Neural progenitor cell (in vitro differentiated cells): ENCODE results near the gene TIMP2. TPM values are rescaled to one million over a fixed set of nuclear protein-coding genes. Genes with fewer than 3 reads are reported as not detected.

Source experiments
- DNase-seq: peaks from one replicate; pipeline ENCODE4 v3.0.0-alpha.2; 2016; ENCODE audit warnings: low spot score
- H2AFZ ChIP-seq: fragments of 200-600 bp; sonication (generic); replicated peaks from 2 replicates; pipeline ENCODE4 v1.6.1; 2016; ENCODE audit warnings: antibody characterized with exemption
- H3F3A ChIP-seq: fragments of 200-600 bp; sonication (generic); 2 replicates; pipeline ENCODE4 v1.6.1; 2016; ENCODE audit warnings: antibody characterized with exemption, low read depth
- H3K27ac ChIP-seq: fragments of 200-600 bp; sonication (generic); 2 replicates; pipeline ENCODE4 v1.5.1; 2016; ENCODE audit warnings: mild to moderate bottlenecking
- H3K27me3 ChIP-seq: fragments of 200-600 bp; sonication (generic); 2 replicates; pipeline ENCODE4 v1.6.1; 2016; ENCODE audit warnings: mild to moderate bottlenecking, moderate library complexity
- H3K36me3 ChIP-seq: fragments of 200-600 bp; sonication (generic); 2 replicates; pipeline ENCODE4 v1.5.1; 2016
- H3K4me1 ChIP-seq: fragments of 200-600 bp; sonication (generic); 2 replicates; pipeline ENCODE4 v1.6.1; 2016; ENCODE audit warnings: mixed run types
- H3K4me2 ChIP-seq: fragments of 200-600 bp; sonication (generic); 2 replicates; pipeline ENCODE4 v1.6.1; 2016
- H3K4me3 ChIP-seq: fragments of 200-600 bp; sonication (generic); 2 replicates; pipeline ENCODE4 v1.5.1; 2016
- H3K79me2 ChIP-seq: fragments of 200-600 bp; sonication (generic); 2 replicates; pipeline ENCODE4 v1.6.1; 2016; ENCODE audit warnings: low read depth
- H3K9ac ChIP-seq: fragments of 200-600 bp; sonication (generic); 2 replicates; pipeline ENCODE4 v1.6.1; 2016
- H3K9me3 ChIP-seq: fragments of 200-600 bp; sonication (generic); 2 replicates; pipeline ENCODE4 v1.5.1; 2016; ENCODE audit warnings: low read depth
- H4K20me1 ChIP-seq: fragments of 200-600 bp; sonication (generic); 2 replicates; pipeline ENCODE4 v1.6.1; 2016; ENCODE audit warnings: low read depth
- H3K27ac Mint-ChIP-seq: 3 replicates; pipeline ENCODE4 v1.8.0; 2021; ENCODE audit warnings: mixed read lengths
- H3K27me3 Mint-ChIP-seq: 2 replicates; pipeline ENCODE4 v1.8.0; 2022; ENCODE audit warnings: low read depth, mild to moderate bottlenecking, inconsistent platforms, moderate library complexity, mixed read lengths; ENCODE audit not compliant: insufficient read depth
- H3K36me3 Mint-ChIP-seq: 3 replicates; pipeline ENCODE4 v1.8.0; 2021; ENCODE audit warnings: mixed read lengths
- H3K4me1 Mint-ChIP-seq: 3 replicates; pipeline ENCODE4 v1.8.0; 2021; ENCODE audit warnings: mixed read lengths
- H3K4me3 Mint-ChIP-seq: 3 replicates; pipeline ENCODE4 v1.8.0; 2021; ENCODE audit warnings: mild to moderate bottlenecking, moderate library complexity, mixed read lengths
- H3K9me3 Mint-ChIP-seq: 3 replicates; pipeline ENCODE4 v1.8.0; 2020; ENCODE audit warnings: mixed read lengths
- CTCF ChIP-seq: fragments of 200-600 bp; sonication (generic); IDR thresholded peaks from 2 replicates; pipeline ENCODE4 v1.5.1; 2017; ENCODE audit warnings: antibody characterized with exemption, mild to moderate bottlenecking
- EZH2 ChIP-seq: fragments of 200-600 bp; sonication (generic); IDR thresholded peaks from 2 replicates; pipeline ENCODE4 v1.6.1; 2017; ENCODE audit warnings: antibody characterized with exemption, mild to moderate bottlenecking, moderate library complexity
- EZH2phosphoT487 ChIP-seq: fragments of 200-600 bp; sonication (generic); IDR thresholded peaks from 2 replicates; pipeline ENCODE4 v1.6.1; 2017; ENCODE audit warnings: antibody characterized with exemption
- total RNA-seq: library from RNA; depleted of rRNA; stranded (reverse); fragments of >200 nt; gene quantifications from 2 replicates; pipeline ENCODE4 v1.2.3, GENCODE V29; 2015; ENCODE audit warnings: low replicate concordance

The TIMP2 gene
- total RNA-seq, 1 donor from 2014 or later, result 19.8 TPM

DNA sequence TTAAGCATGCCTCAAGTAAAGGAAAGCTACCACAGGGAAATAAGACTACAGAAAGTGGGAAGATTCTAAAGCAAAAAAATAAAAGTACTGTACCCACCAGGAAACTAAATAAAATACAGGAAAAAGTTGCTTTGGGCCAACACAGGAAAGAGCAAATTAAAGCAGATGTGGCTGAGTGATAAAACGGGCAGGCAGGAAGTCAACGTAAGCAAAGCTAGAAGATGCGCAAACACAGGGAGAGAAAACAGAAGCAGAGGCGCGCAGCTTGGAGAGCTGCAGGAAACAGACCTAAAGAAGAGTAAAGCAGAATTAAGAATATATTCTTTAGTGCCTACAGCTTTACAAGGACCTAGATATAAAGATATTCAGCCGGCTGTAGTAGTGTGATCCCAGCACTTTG lies 106.3 kb downstream of the TIMP2 start:
- H3K27me3 ChIP-seq, result no peaks in the 10 kb centered on the region
- no peak overlapping the region for H3K4me3 ChIP-seq
- H3F3A ChIP-seq, result no peaks in the 10 kb centered on the region
- Mint-ChIP-seq H3K9me3 (no peaks in the 10 kb centered on the region), H3K4me3 (no peak overlapping the region), H3K36me3 (peaks cover 37% of the 10 kb centered on the region), H3K27ac (no peak overlapping the region), H3K4me1 (peaks cover 12% of the 10 kb centered on the region), H3K27me3 (no peaks in the 10 kb centered on the region)
- H3K79me2 ChIP-seq, result peaks cover 3% of the 10 kb centered on the region
- no peak overlapping the region for H3K9ac ChIP-seq
- no peaks in the 10 kb centered on the region for H3K9me3 ChIP-seq
- TF ChIP-seq CTCF (no peak), EZH2 (no peak), EZH2phosphoT487 (no peak)
- peaks cover 10% of the 10 kb centered on the region for H4K20me1 ChIP-seq
- H3K27ac ChIP-seq, result no peak overlapping the region
- peaks cover 6% of the 10 kb centered on the region for H3K36me3 ChIP-seq
- H2AFZ ChIP-seq, result no peak overlapping the region
- peaks cover 7% of the 10 kb centered on the region for H3K4me1 ChIP-seq
- no peak overlapping the region for H3K4me2 ChIP-seq
- no peak for DNase-seq

- Histone ChIP-seq H3K27ac (no peak overlapping the region), H3K4me3 (no peak overlapping the region), H3K9ac (no peak overlapping the region), H2AFZ (no peak overlapping the region), H3K9me3 (no peaks in the 10 kb centered on the region), H3K79me2 (no peaks in the 10 kb centered on the region), H3K27me3 (no peaks in the 10 kb centered on the region), H3K36me3 (peaks cover 6% of the 10 kb centered on the region), H3F3A (no peaks in the 10 kb centered on the region), H3K4me1 (peaks cover under 1% of the 10 kb centered on the region), H3K4me2 (no peak overlapping the region), H4K20me1 (peaks cover 4% of the 10 kb centered on the region)
- no peaks in the 10 kb centered on the region for H3K9me3 Mint-ChIP-seq
- H3K4me3 Mint-ChIP-seq, result no peak overlapping the region
- TF ChIP-seq CTCF (no peak), EZH2 (no peak), EZH2phosphoT487 (no peak)
- H3K27me3 Mint-ChIP-seq, result no peaks in the 10 kb centered on the region
- H3K27ac Mint-ChIP-seq, result no peak overlapping the region
- peaks cover 6% of the 10 kb centered on the region for H3K4me1 Mint-ChIP-seq
- DNase-seq, result no peak
- H3K36me3 Mint-ChIP-seq, result peaks cover 35% of the 10 kb centered on the region
Measured at GRCh38 chr17:78818152-78818846, 106.9 kb downstream of the TIMP2 start.

- Mint-ChIP-seq H3K4me3 (no peak overlapping the region), H3K36me3 (peaks cover 31% of the 10 kb centered on the region)
- no peaks in the 10 kb centered on the region for H3K4me1 ChIP-seq
Measured at GRCh38 chr17:78817123-78817522, 108.1 kb downstream of the TIMP2 start.

More at GRCh38 chr17:78817123-78817522, 108.1 kb downstream of the TIMP2 start:
- no peaks in the 10 kb centered on the region for H3K9me3 ChIP-seq
- DNase-seq, result no peak
- H3K79me2 ChIP-seq, result no peaks in the 10 kb centered on the region
- H3K4me3 ChIP-seq, result no peak overlapping the region
- H3K9ac ChIP-seq, result no peak overlapping the region
- Mint-ChIP-seq H3K27ac (no peak overlapping the region), H3K27me3 (no peaks in the 10 kb centered on the region), H3K9me3 (no peaks in the 10 kb centered on the region), H3K4me1 (no peaks in the 10 kb centered on the region)
- no peaks in the 10 kb centered on the region for H3F3A ChIP-seq
- no peak overlapping the region for H3K4me2 ChIP-seq
- no peak overlapping the region for H2AFZ ChIP-seq
- peaks cover 6% of the 10 kb centered on the region for H3K36me3 ChIP-seq
- TF ChIP-seq EZH2, result no peak
- TF ChIP-seq CTCF, result no peak
- no peak for TF ChIP-seq EZH2phosphoT487
- no peak overlapping the region for H3K27ac ChIP-seq
- H3K27me3 ChIP-seq, result no peaks in the 10 kb centered on the region
- H4K20me1 ChIP-seq, result no peaks in the 10 kb centered on the region
